Endothelial cell of umbilical vein (primary cell): Measurements from ENCODE around the gene SIRT5. TPM values are rescaled to one million over a fixed set of nuclear protein-coding genes. Genes with fewer than 3 reads are reported as not detected.

Source experiments
- BruUV-seq: library from RNA; stranded (reverse); fragments of 400-500 nt; replicated peaks from 2 replicates; lab custom pipeline; 2021; lab: Mats Ljungman, UMichigan
- CTCF ChIA-PET: fragments of 300-600, 350-600 bp; sonication (Branson Sonifier 250); formaldehyde crosslinking; loops from one replicate; lab custom pipeline; 2021; ENCODE audit warnings: antibody characterized with exemption, inconsistent platforms; lab: Charles Lee
- POLR2A ChIA-PET: fragments of 300-600, 350-600 bp; sonication (Branson Sonifier 250); formaldehyde crosslinking; loops from one replicate; lab custom pipeline; 2021; ENCODE audit warnings: antibody characterized with exemption, inconsistent platforms; lab: Charles Lee
- DNase-seq: peaks from one replicate; pipeline ENCODE4 v3.0.0-alpha.2; 2011; ENCODE audit warnings: low read depth, low spot score
- FAIRE-seq: peaks from 2 replicates; lab custom pipeline; 2011; peaks lifted over from hg19 to GRCh38; lab: Jason Lieb, UNC
- H2AFZ ChIP-seq: 2 replicates; pipeline ENCODE4 v1.6.0; 2012; ENCODE audit warnings: low read depth, low read length, control low read depth, inconsistent platforms
- H3K27ac ChIP-seq: 2 replicates; pipeline ENCODE4 v1.5.1; 2011; ENCODE audit warnings: low read depth, mild to moderate bottlenecking, control low read depth, low read length, moderate library complexity; ENCODE audit not compliant: insufficient read depth
- H3K27me3 ChIP-seq, 2 experiments: 2 replicates each; pipeline versions ENCODE4 v1.6.0 to v1.6.1; 2011; ENCODE audit warnings: low read length in 2 of 2, mixed read lengths in 1 of 2; ENCODE audit not compliant: control insufficient read depth in 2 of 2, insufficient read depth in 2 of 2
- H3K36me3 ChIP-seq, 2 experiments: 2 replicates in 1 of 2; 3 replicates in 1 of 2; pipeline ENCODE4 v1.5.1; 2011; ENCODE audit warnings: low read length in 2 of 2, mild to moderate bottlenecking in 1 of 2, moderate library complexity in 1 of 2; ENCODE audit not compliant: control insufficient read depth in 2 of 2, insufficient read depth in 2 of 2; ENCODE audit errors: extremely low read depth in 1 of 2
- H3K4me1 ChIP-seq: 3 replicates; pipeline ENCODE4 v1.5.1; 2011; ENCODE audit warnings: mild to moderate bottlenecking, low read length; ENCODE audit not compliant: control insufficient read depth, insufficient read depth; ENCODE audit errors: extremely low read depth
- H3K4me2 ChIP-seq: 2 replicates; pipeline ENCODE4 v1.6.1; 2011; ENCODE audit warnings: low read length, control low read depth, mixed read lengths; ENCODE audit not compliant: insufficient read depth
- H3K4me3 ChIP-seq, 3 experiments: fragments of 200-600 bp in 1 of 3; sonication (generic), shearing (Covaris generic) in 1 of 3; replicated peaks in 1 of 3; 2 replicates each; pipeline ENCODE4 v1.5.1; 2011 to 2016; ENCODE audit warnings: control low read depth in 3 of 3, low read length in 3 of 3, mild to moderate bottlenecking in 2 of 3, inconsistent platforms in 1 of 3, low read depth in 1 of 3, moderate library complexity in 1 of 3; ENCODE audit not compliant: insufficient read depth in 1 of 3
- H3K79me2 ChIP-seq: 2 replicates; pipeline ENCODE4 v1.6.0; 2012; ENCODE audit warnings: low read length, inconsistent platforms; ENCODE audit not compliant: control insufficient read depth, insufficient read depth
- H3K9ac ChIP-seq: replicated peaks from 2 replicates; pipeline ENCODE3; 2011; ENCODE audit warnings: low read length, control low read depth; ENCODE audit not compliant: insufficient read depth; ENCODE audit errors: extremely low read depth
- H3K9me1 ChIP-seq: replicated peaks from 3 replicates; pipeline ENCODE4 v1.6.0; 2011; ENCODE audit warnings: mild to moderate bottlenecking, low read length; ENCODE audit not compliant: control insufficient read depth, insufficient read depth; ENCODE audit errors: extremely low read depth
- H3K9me3 ChIP-seq: replicated peaks from 2 replicates; pipeline ENCODE4 v1.5.1; 2012; ENCODE audit warnings: low read length, inconsistent platforms; ENCODE audit not compliant: control insufficient read depth, insufficient read depth
- H4K20me1 ChIP-seq: replicated peaks from 2 replicates; pipeline ENCODE3; 2011; ENCODE audit warnings: mild to moderate bottlenecking, low read length; ENCODE audit not compliant: control insufficient read depth, insufficient read depth; ENCODE audit errors: extremely low read depth
- CTCF ChIP-seq, 2 donors: IDR thresholded peaks; 1 replicate in 1 of 2; 2 replicates in 1 of 2; pipeline ENCODE4 v1.5.1; 2011; ENCODE audit warnings: low read length in 2 of 2, mild to moderate bottlenecking in 2 of 2, moderate library complexity in 2 of 2, control low read depth in 1 of 2, inconsistent platforms in 1 of 2, low read depth in 1 of 2; ENCODE audit not compliant: insufficient read depth in 1 of 2; ENCODE audit errors: extremely low read depth in 1 of 2
- EZH2 ChIP-seq: IDR thresholded peaks from 2 replicates; pipeline ENCODE4 v1.6.1; 2012; ENCODE audit warnings: borderline replicate concordance, low read depth, mild to moderate bottlenecking, moderate library complexity, low read length, inconsistent platforms; ENCODE audit not compliant: severe bottlenecking
- FOS ChIP-seq: IDR thresholded peaks from 2 replicates; pipeline ENCODE4 v1.6.1; 2011; ENCODE audit warnings: mild to moderate bottlenecking, low read length, moderate library complexity, borderline replicate concordance; ENCODE audit not compliant: insufficient read depth
- GATA2 ChIP-seq: IDR thresholded peaks from 2 replicates; pipeline ENCODE4 v1.7.0; 2011; ENCODE audit warnings: low read depth, mild to moderate bottlenecking, moderate library complexity, mixed read lengths, low read length; ENCODE audit not compliant: insufficient read length, insufficient read depth
- JUN ChIP-seq: IDR thresholded peaks from 2 replicates; pipeline ENCODE4 v1.6.1; 2011; ENCODE audit warnings: borderline replicate concordance, low read depth; ENCODE audit not compliant: insufficient read length, insufficient read depth
- MAX ChIP-seq: IDR thresholded peaks from 2 replicates; pipeline ENCODE4 v1.6.1; 2011; ENCODE audit not compliant: insufficient read depth, insufficient read length
- MYC ChIP-seq: IDR thresholded peaks from one replicate; pipeline ENCODE4 v1.6.1; 2011; ENCODE audit warnings: mild to moderate bottlenecking, low read depth, low read length
- POLR2A ChIP-seq: IDR thresholded peaks from 2 replicates; pipeline ENCODE4 v1.6.1; 2012; ENCODE audit warnings: low read depth, mild to moderate bottlenecking, control low read depth, low read length
- POLR2AphosphoS5 ChIP-seq: IDR thresholded peaks from 2 replicates; pipeline ENCODE4 v1.6.1; 2012; ENCODE audit warnings: low read depth, mild to moderate bottlenecking, control low read depth, low read length, moderate library complexity; ENCODE audit not compliant: insufficient read depth
- dilution Hi-C: fragments of 300-500 bp; cut with MboI; formaldehyde crosslinking; loops from one replicate; pipeline ENCODE4 v1.15.0; 2019; ENCODE audit warnings: low sequenced_read_pairs; ENCODE audit not compliant: extremely low pct_ligation_motif_present
- intact Hi-C: fragments of 100-400 bp; cut with micrococcal nuclease; formaldehyde crosslinking; loops from one replicate; pipeline ENCODE4 v1.10.0; 2022
- polyA plus RNA-seq, 4 experiments: library from polyadenylated mRNA; depleted of rRNA in 3 of 4; stranded (reverse) in 3 of 4; unstranded in 1 of 4; fragments of >200 nt; gene quantifications; 2 replicates each; pipeline versions ENCODE4 v1.2.1 to v1.2.3, GENCODE V29; 2011 to 2012; ENCODE audit warnings: missing spikeins in 1 of 4
- total RNA-seq: library from RNA; stranded (reverse); gene quantifications from 2 replicates; pipeline ENCODE4 v1.2.3, GENCODE V29; 2021

SIRT5 gene
- total and polyA plus RNA-seq, 2 donors (not counting 3 experiments of a cell fraction or from before 2014, with no cell fraction given) = 4.7 to 7.2 TPM

GRCh38 chr6:13590574-13591153 is 16.3 kb downstream of the SIRT5 start:
- no peak overlapping the region for H3K9ac ChIP-seq
- no peaks in the 10 kb centered on the region for H3K27me3 ChIP-seq
- H2AFZ ChIP-seq = no peak overlapping the region
- H3K27ac ChIP-seq = no peak overlapping the region
- CTCF ChIA-PET = interaction anchor here (1.4 kb wide), 1 partner anchor 16 kb away, joined by 9 read pairs; no protein-coding TSS in a partner anchor
- dilution Hi-C loops = no loop called here
- H3K4me2 ChIP-seq = no peak overlapping the region
- DNase-seq (no peak), FAIRE-seq (no peak)
- no TSS peak for BruUV-seq
- peaks cover 0 to 11% of the 10 kb centered on the region in 2 experiments for H3K36me3 ChIP-seq
- H3K9me1 ChIP-seq = no peaks in the 10 kb centered on the region
- no peaks in the 10 kb centered on the region for H3K79me2 ChIP-seq
- intact Hi-C loops = no loop called here
- H3K4me1 ChIP-seq = no peaks in the 10 kb centered on the region
- no peaks in the 10 kb centered on the region for H3K9me3 ChIP-seq
- POLR2A ChIA-PET = no interaction called here
- H4K20me1 ChIP-seq = no peaks in the 10 kb centered on the region
- TF ChIP-seq EZH2 (no peak), POLR2AphosphoS5 (no peak), POLR2A (no peak), GATA2 (no peak), FOS (no peak), MYC (no peak), MAX (no peak), CTCF (IDR thresholded peaks at IDR 0.05; ENCODE audit: extremely low read depth in 1 of 2, insufficient read depth in 1 of 2, low read depth in 1 of 2, low read length in 2 of 2) (no peak), JUN (no peak)
- H3K4me3 ChIP-seq = no peak overlapping the region
